Left lung (tissue), 10 donors: Measurements from ENCODE around the gene RPS6KA2. TPM values are rescaled to one million over a fixed set of nuclear protein-coding genes. Genes with fewer than 3 reads are reported as not detected.

ENCODE experiments used
- ATAC-seq: fragments of 200-7000 bp; cut with Tn5 transposase; one replicate; pipeline ENCODE4 v1.9.1; 2020; ENCODE audit warnings: moderate library complexity
- DNase-seq, 4 donors: peaks; one replicate each; pipeline ENCODE4 v3.0.0-alpha.2; 2013 to 2020
- H3K27ac ChIP-seq, 2 donors: fragments of 200-600 bp; sonication (generic) in 1 of 2; one replicate each; pipeline versions ENCODE4 v1.5.0 to v1.8.0; 2020 to 2021
- H3K27me3 ChIP-seq, 2 donors: fragments of 200-600 bp; sonication (generic) in 1 of 2; one replicate each; pipeline versions ENCODE4 v1.5.0 to v1.8.0; 2020 to 2021
- H3K36me3 ChIP-seq, 2 donors: fragments of 200-600 bp; sonication (generic) in 1 of 2; one replicate each; pipeline versions ENCODE4 v1.5.0 to v1.8.0; 2020 to 2021
- H3K4me1 ChIP-seq, 2 donors: fragments of 200-600 bp; one replicate each; pipeline ENCODE4 v1.8.0; 2021
- H3K4me3 ChIP-seq, 2 donors: fragments of 200-600 bp; sonication (generic) in 1 of 2; one replicate each; pipeline versions ENCODE4 v1.5.0 to v1.8.0; 2020 to 2021; ENCODE audit warnings: mild to moderate bottlenecking in 1 of 2
- H3K9me3 ChIP-seq, 2 donors: fragments of 200-600 bp; sonication (generic) in 1 of 2; one replicate each; pipeline versions ENCODE4 v1.5.0 to v1.8.0; 2020 to 2021
- intact Hi-C, 2 donors: fragments of 100-400 bp; cut with DNase I; formaldehyde crosslinking; loops; one replicate each; pipeline versions ENCODE4 v1.11.2 to v1.14.2; 2022
- polyA plus RNA-seq, 6 donors: library from polyadenylated mRNA; unstranded; fragments of 120-200 nt; gene quantifications; one replicate each; pipeline ENCODE4 v1.2.1, GENCODE V29; 2013; ENCODE audit not compliant: insufficient read length in 6 of 6
- total RNA-seq, 2 donors: library from RNA; stranded (reverse); fragmentation: NEBNext Ultra II Directional; extraction: Animal tissue kit (Norgen Biotek cat#: 25700); gene quantifications; one replicate each; pipeline ENCODE4 v1.2.1, GENCODE V29; 2021
- TF ChIP-seq, protein P1 (sequence below), 2 donors: fragments of 200-600 bp; sonication (generic) in 1 of 2; IDR thresholded peaks; one replicate each; pipeline versions ENCODE4 v1.5.0 to v1.8.0; 2021; ENCODE audit warnings: antibody characterized with exemption in 2 of 2
- donor health status: DM: no; HTN: yes; CAD: no.
- donor health status: DM: no; HTN: no; CAD: no.

RPS6KA2 gene
- total and polyA plus RNA-seq, 8 donors: 42.0 to 160 (median 48.0) TPM

DNA sequence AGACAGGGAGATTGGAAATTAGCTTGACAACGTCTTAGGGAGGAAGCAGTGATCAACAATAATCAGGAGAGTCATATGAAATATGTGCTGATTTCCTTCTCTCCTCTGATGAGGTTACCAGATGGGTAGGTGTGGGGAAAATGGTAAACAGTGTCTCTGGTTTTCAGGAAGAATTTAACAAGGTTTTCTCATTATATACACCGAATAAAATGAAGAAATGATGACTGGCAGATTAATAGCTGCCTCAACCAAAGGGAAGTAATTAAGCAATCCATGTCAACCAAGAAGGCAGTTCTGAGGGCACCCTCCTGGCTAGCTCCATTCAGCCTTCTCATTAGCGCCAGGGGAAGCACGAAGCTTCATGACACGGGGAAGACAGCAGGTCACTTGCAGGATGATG lies 27.8 kb downstream of the RPS6KA2 start:
- no peaks in the 10 kb centered on the region for H3K36me3 ChIP-seq
- H3K27ac ChIP-seq: peak overlapping the region; percentile 74 to 81
- TF ChIP-seq, protein P1, sequence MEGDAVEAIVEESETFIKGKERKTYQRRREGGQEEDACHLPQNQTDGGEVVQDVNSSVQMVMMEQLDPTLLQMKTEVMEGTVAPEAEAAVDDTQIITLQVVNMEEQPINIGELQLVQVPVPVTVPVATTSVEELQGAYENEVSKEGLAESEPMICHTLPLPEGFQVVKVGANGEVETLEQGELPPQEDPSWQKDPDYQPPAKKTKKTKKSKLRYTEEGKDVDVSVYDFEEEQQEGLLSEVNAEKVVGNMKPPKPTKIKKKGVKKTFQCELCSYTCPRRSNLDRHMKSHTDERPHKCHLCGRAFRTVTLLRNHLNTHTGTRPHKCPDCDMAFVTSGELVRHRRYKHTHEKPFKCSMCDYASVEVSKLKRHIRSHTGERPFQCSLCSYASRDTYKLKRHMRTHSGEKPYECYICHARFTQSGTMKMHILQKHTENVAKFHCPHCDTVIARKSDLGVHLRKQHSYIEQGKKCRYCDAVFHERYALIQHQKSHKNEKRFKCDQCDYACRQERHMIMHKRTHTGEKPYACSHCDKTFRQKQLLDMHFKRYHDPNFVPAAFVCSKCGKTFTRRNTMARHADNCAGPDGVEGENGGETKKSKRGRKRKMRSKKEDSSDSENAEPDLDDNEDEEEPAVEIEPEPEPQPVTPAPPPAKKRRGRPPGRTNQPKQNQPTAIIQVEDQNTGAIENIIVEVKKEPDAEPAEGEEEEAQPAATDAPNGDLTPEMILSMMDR (IDR thresholded peaks at IDR 0.05): no peak
- H3K9me3 ChIP-seq: no peaks in the 10 kb centered on the region
- no peak for DNase-seq
- no peak overlapping the region for H3K4me3 ChIP-seq
- H3K4me1 ChIP-seq: peaks cover 14 to 45% of the 10 kb centered on the region in 2 donors
- ATAC-seq: peak; percentile 12
- intact Hi-C loops: no loop called here
- no peaks in the 10 kb centered on the region for H3K27me3 ChIP-seq

GRCh38 chr6:166598441-166599138 lies 28.5 kb downstream of the RPS6KA2 start:
- DNase-seq (peak in 2 of 4 donors; percentile 35 to 64), ATAC-seq (peak; percentile 85)
- Histone ChIP-seq H3K4me3 (no peak overlapping the region), H3K9me3 (no peaks in the 10 kb centered on the region), H3K4me1 (peaks cover 14 to 45% of the 10 kb centered on the region in 2 donors), H3K27me3 (no peaks in the 10 kb centered on the region), H3K36me3 (no peaks in the 10 kb centered on the region), H3K27ac (peak overlapping the region; percentile 74 to 81)
- TF ChIP-seq, protein P1 (IDR thresholded peaks at IDR 0.05): no peak
- intact Hi-C loops: no loop called here

DNA sequence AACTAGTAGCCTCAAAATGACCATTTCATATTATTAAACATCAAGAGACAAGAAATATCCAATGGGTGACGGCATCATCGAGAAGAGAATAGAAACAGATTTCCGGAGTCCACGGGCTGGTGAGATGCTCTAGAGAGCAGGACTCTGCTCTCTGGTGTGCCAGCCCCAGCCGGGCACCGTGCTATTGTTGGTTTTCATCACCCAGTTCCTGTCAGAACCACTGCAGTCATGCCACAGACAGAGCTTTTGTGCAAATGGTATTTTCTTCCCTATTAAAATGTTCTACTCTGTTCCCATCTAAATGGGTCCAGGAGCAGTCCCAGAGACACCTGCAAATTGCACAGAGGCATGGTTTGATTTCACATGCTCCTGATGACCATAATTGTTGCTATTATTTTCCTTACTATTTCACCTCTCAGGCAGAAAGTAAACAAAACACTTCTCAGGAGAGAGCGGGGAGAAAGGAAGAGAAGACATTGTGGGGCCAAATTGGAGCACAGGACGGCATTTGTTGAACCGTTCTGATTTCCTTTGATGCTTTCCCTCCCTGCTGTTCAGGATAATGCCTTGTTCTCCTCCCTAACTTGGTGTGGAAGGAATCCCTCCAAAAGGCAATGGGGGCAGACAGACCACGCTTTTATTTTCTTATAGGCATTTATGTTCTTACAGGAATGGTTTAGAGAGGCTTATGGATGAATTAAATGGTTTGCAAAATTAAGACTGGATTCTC lies 29.2 kb downstream of the RPS6KA2 start:
- no peak for DNase-seq
- intact Hi-C loops: no loop called here
- TF ChIP-seq, protein P1 (IDR thresholded peaks at IDR 0.05): no peak
- ATAC-seq: no peak
- Histone ChIP-seq H3K27ac (peak overlapping the region; percentile 74 to 81), H3K4me1 (peaks cover 14 to 39% of the 10 kb centered on the region in 2 donors), H3K9me3 (no peaks in the 10 kb centered on the region), H3K4me3 (no peak overlapping the region), H3K27me3 (no peaks in the 10 kb centered on the region), H3K36me3 (no peaks in the 10 kb centered on the region)

DNA sequence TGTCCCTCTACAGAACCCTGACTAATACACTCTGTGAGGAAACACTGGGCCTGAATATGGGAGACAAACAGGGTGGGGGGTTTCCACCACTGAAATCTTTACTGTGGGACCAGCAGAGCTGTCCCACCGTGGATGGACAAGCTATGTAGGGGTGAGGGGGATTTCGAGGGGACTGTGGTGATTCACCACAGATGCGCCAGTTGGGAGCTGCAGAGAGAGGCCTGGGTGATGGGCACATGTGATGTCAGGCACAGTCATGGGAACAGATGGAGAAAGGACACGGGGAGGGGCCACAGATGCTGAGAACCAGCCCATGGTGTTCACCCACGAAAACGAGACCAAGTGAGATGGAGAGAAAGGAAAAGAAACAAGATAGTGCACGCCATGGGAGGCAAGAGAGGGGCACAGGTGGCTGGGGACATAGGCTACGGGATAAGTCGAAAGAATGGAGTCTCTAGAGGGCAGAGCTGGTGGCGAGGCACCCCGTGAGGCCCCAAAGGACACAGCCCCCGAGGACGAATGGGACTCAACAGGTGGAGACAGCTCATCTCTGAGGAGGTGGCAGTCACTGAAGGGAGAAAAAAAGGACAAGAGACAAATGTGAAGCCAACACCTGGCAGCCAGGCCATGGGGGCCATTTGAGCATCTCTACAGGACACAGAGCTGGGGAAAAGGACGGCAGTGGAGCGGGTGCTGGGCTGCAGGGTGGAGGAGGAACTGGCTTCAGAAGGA lies 30.1 kb downstream of the RPS6KA2 start:
- Histone ChIP-seq H3K27ac (peak overlapping the region in 1 of 2 donors; percentile 81), H3K36me3 (no peaks in the 10 kb centered on the region), H3K9me3 (no peaks in the 10 kb centered on the region), H3K27me3 (no peaks in the 10 kb centered on the region), H3K4me3 (no peak overlapping the region), H3K4me1 (peaks cover 14 to 35% of the 10 kb centered on the region in 2 donors)
- intact Hi-C loops: no loop called here
- DNase-seq (no peak), ATAC-seq (no peak)
- TF ChIP-seq, protein P1 (IDR thresholded peaks at IDR 0.05): no peak

DNA sequence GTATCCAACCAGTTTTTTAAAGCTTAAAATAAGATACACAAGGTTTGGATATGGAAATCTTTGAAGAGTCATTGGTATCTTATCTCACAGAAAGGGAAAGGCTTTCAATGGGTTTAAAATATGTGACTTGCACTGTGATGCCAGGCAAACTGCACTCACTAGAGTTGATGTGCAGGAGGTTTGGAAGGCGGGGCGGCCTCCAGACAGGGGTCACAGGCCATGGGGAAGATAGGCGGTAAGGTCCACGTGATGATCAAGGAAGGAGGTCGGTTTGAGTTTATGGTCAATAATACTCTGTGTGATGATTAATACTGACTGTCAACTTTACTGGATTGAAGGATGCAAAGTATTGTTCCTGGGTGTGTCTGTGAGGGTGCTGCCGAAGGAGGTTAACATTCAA lies 31.1 kb downstream of the RPS6KA2 start:
- Histone ChIP-seq H3K27me3 (no peaks in the 10 kb centered on the region), H3K27ac (peak overlapping the region in 1 of 2 donors; percentile 81), H3K4me1 (peaks cover 14 to 35% of the 10 kb centered on the region in 2 donors), H3K9me3 (no peaks in the 10 kb centered on the region), H3K36me3 (no peaks in the 10 kb centered on the region), H3K4me3 (no peak overlapping the region)
- intact Hi-C loops: no loop called here
- DNase-seq (no peak), ATAC-seq (no peak)
- TF ChIP-seq, protein P1 (IDR thresholded peaks at IDR 0.05): no peak
